C4-2B (cell line): Measurements from ENCODE around the gene LHB.

Source experiments
- ZFX ChIP-seq: fragments of 450-650 bp; IDR thresholded peaks from 2 replicates; pipeline ENCODE4 v1.6.1; 2017
- TF ChIP-seq, protein P1 (sequence below): fragments of 450-650 bp; conservative IDR thresholded peaks from 2 replicates; pipeline ENCODE4 v1.5.1; 2017; ENCODE audit warnings: mild to moderate bottlenecking

DNA sequence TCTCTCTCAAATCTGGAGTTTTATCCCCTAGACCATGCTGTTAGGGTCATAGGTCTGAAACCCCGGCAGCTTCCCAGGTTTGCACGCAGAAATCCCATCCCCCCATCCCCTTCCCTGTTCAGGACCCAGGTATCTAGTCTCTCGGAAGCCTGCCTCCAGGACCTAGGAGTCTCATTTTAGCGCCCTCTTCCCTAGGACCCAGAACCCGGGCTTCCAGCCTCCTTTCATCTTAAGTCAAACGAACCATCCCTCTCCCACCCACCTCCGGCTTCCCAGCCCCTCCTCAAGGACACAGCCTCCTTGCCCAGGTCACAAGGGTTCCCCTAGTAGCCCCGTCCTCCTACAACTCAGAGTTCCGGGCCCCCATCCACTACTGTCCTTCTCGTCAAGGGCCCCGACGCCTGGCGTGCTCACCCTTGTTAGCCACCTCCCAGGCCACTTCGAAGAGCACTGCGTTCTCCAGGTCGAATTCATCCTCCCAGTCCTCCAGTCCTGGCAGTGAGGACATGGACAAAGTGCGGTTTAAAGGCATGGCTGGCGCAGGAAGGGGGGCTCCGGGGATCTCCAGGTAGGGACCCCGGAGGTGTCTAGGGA lies 24.2 kb downstream of the LHB start:
- TF ChIP-seq, protein P1, sequence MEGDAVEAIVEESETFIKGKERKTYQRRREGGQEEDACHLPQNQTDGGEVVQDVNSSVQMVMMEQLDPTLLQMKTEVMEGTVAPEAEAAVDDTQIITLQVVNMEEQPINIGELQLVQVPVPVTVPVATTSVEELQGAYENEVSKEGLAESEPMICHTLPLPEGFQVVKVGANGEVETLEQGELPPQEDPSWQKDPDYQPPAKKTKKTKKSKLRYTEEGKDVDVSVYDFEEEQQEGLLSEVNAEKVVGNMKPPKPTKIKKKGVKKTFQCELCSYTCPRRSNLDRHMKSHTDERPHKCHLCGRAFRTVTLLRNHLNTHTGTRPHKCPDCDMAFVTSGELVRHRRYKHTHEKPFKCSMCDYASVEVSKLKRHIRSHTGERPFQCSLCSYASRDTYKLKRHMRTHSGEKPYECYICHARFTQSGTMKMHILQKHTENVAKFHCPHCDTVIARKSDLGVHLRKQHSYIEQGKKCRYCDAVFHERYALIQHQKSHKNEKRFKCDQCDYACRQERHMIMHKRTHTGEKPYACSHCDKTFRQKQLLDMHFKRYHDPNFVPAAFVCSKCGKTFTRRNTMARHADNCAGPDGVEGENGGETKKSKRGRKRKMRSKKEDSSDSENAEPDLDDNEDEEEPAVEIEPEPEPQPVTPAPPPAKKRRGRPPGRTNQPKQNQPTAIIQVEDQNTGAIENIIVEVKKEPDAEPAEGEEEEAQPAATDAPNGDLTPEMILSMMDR: no peak
- no peak for TF ChIP-seq ZFX
